ENCODE data around the gene PIM2. TPM values are rescaled to one million over a fixed set of nuclear protein-coding genes. Genes with fewer than 3 reads are reported as not detected.
"Not testable (repeated sequence)": the region's sequence is repeated elsewhere in the genome, so short reads cannot be mapped to it uniquely, and the experiment has no call there.

Gene PIM2
- total and polyA plus RNA-seq, 2 experiments from 2014 or later, result 4.4 to 4.6 TPM

DNA sequence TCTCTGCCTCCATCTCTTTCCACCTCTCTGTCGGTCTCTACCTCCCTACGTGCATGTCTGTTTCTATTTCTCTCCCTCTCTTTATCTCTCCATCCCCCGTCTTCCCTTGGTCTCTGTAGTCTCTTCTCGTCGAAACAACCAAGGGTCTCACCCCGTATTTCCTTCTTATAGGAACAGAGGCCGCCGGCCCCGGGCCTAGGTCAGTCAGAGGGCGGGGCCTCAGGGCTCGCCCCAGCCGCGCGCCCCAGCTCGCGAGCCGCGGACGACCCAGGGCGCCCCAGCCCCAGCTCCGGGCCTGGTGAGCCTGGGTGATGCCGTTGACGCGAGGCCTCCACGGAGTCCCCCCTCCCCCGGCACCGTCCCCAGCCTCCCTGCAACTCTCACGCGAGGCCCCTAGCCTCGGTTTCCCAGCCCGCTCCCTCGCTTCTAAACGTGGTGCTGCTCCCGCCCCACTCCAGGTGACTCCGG lies 27.9 kb downstream of the PIM2 start:
- no peaks in the 10 kb centered on the region for H3K27me3 ChIP-seq (replicated peaks; ENCODE audit: insufficient read depth)
- H4K20me1 ChIP-seq (ENCODE audit: insufficient read depth), result no peaks in the 10 kb centered on the region
- H3K36me3 ChIP-seq (ENCODE audit: low read depth), result no peaks in the 10 kb centered on the region
- H2AFZ ChIP-seq, result peak overlapping the region; percentile 87
- H3K4me2 ChIP-seq (ENCODE audit: unreplicated experiment), result peak overlapping the region; percentile 71
- no peaks in the 10 kb centered on the region for H3K4me1 ChIP-seq (ENCODE audit: insufficient read depth)
- peak; percentile 15 for DNase-seq
- no peaks in the 10 kb centered on the region for H3K9me3 ChIP-seq (ENCODE audit: low read depth)
- peak overlapping the region; percentile 74 for H3K4me3 ChIP-seq
- H3K9ac ChIP-seq, result peak overlapping the region; percentile 65
- H3K79me2 ChIP-seq (ENCODE audit: insufficient read depth), result peaks cover 12% of the 10 kb centered on the region
- no peak for TF ChIP-seq EZH2 (IDR thresholded peaks at IDR 0.05; ENCODE audit: insufficient read depth, poor library complexity, severe bottlenecking)
- no peak for TF ChIP-seq EZH2phosphoT487 (IDR thresholded peaks at IDR 0.05; ENCODE audit: insufficient read depth, low read depth)
- 0 to 1% methylated on average over 9 to 22 of the region's 35 CpGs for WGBS, 2 experiments (ENCODE audit: low coverage in 1 of 2, low lambda C conversion rate in 2 of 2, missing lambda C conversion rate in 2 of 2)
- no peaks in the 10 kb centered on the region for H3K9me2 ChIP-seq (ENCODE audit: insufficient read depth)
- no peaks in the 10 kb centered on the region for H3F3A ChIP-seq (ENCODE audit: insufficient read depth)
- H3K27ac ChIP-seq, result no peak overlapping the region
- in situ Hi-C loops (cut with MboI), result no loop called here

DNA sequence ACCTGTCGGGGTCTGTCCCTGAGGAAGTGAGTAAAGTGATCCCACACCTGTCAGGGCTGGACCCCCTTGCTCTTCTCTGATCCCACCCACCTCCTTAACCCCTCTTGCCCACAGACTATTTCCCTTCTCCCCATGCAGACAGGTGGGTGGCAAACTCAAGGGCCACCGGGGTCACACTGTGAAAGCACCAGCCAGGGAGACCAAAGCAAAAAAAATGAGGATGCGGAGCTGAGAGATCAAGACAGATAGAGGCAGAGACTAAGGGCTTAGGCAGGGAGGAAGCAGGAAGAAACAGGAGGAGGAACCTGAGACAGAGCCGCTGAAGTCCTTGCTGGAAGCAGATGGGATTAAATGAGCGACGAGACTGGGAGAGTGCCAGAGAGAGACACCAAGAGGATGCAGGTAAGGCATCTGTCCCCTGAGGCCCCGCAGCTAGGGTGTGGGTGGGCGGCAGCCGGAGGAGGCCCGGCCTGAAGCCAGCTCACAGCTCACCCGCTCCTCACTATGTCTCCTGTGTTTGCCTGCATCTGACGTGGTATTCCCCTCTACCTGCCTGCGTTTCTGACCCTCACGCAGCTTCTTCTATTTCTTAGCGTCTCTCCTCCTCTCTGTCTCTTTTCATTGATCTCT lies 28.4 kb downstream of the PIM2 start:
- H3K4me1 ChIP-seq (ENCODE audit: insufficient read depth), result no peaks in the 10 kb centered on the region
- H3K9ac ChIP-seq, result no peak overlapping the region; the same call in 1 of the 2 replicates
- H3K27me3 ChIP-seq (replicated peaks; ENCODE audit: insufficient read depth), result no peaks in the 10 kb centered on the region
- no peaks in the 10 kb centered on the region for H3K9me2 ChIP-seq (ENCODE audit: insufficient read depth)
- H3F3A ChIP-seq (ENCODE audit: insufficient read depth), result no peaks in the 10 kb centered on the region
- TF ChIP-seq EZH2 (IDR thresholded peaks at IDR 0.05; ENCODE audit: insufficient read depth, poor library complexity, severe bottlenecking) (no peak), EZH2phosphoT487 (IDR thresholded peaks at IDR 0.05; ENCODE audit: insufficient read depth, low read depth) (no peak)
- no peaks in the 10 kb centered on the region for H3K36me3 ChIP-seq (ENCODE audit: low read depth)
- WGBS, 2 experiments (ENCODE audit: low coverage in 1 of 2, low lambda C conversion rate in 2 of 2, missing lambda C conversion rate in 2 of 2), result 15 to 18% methylated on average over 13 to 15 of the region's 15 CpGs
- H4K20me1 ChIP-seq (ENCODE audit: insufficient read depth), result no peaks in the 10 kb centered on the region
- peak overlapping the region; percentile 74 for H3K4me3 ChIP-seq
- in situ Hi-C loops (cut with MboI), result no loop called here
- no peaks in the 10 kb centered on the region for H3K9me3 ChIP-seq (ENCODE audit: low read depth)
- H3K4me2 ChIP-seq (ENCODE audit: unreplicated experiment), result no peak overlapping the region
- DNase-seq, result peak; percentile 3
- peaks cover 6% of the 10 kb centered on the region; the same call in 1 of the 2 replicates for H3K79me2 ChIP-seq (ENCODE audit: insufficient read depth)
- H2AFZ ChIP-seq, result peak overlapping the region; percentile 87
- H3K27ac ChIP-seq, result no peak overlapping the region

DNA sequence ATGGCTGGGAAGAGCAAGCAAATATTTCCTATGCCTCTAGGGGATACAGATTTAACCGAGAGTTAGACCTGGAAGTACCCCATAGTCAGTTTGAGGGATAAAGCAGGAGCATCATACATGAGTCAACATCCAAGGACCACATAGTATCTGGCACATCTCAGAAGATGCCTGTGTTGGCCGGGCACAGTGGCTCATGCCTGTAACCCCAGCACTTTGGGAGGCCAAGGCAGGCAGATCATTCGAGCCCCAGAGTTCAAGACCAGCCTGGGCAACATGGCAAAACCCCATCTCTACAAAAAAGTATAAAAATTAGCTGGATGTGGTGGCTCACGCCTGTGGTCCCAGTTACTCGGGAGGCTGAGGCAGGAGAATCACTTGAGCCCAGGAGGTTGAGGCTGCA lies 32.2 kb downstream of the PIM2 start:
- H3K9me3 ChIP-seq (ENCODE audit: low read depth); H3K27ac ChIP-seq; H3F3A ChIP-seq (ENCODE audit: insufficient read depth); H3K9me2 ChIP-seq (ENCODE audit: insufficient read depth); H3K27me3 ChIP-seq (replicated peaks; ENCODE audit: insufficient read depth); DNase-seq; H3K36me3 ChIP-seq (ENCODE audit: low read depth); H3K9ac ChIP-seq; H3K4me2 ChIP-seq (ENCODE audit: unreplicated experiment); H3K4me3 ChIP-seq; H2AFZ ChIP-seq; H4K20me1 ChIP-seq (ENCODE audit: insufficient read depth); in situ Hi-C loops (cut with MboI); H3K79me2 ChIP-seq (ENCODE audit: insufficient read depth); H3K4me1 ChIP-seq (ENCODE audit: insufficient read depth): not testable (repeated sequence)
- WGBS, 2 experiments (ENCODE audit: low coverage in 1 of 2, low lambda C conversion rate in 2 of 2, missing lambda C conversion rate in 2 of 2), result 50 to 69% methylated on average over 5 of the region's 5 CpGs

DNA sequence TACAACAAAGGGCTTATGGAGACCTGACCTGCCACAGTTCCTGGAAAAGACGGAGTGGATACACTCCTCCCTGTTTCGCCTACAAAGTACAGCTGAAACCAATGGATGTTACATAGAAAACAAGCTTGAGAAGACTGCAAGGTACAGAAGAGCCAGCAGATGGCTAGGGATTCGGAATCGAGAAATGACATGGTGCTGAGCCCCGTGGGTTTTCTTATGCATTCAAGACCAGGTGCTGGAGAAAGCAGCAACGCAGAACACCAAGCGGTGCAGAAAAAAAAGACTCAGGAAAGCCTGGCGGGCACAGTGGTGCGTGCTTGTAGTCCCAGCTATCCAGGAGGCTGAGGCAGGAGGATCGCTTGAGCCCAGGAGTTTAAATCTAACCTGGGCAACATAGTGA lies 35.1 kb downstream of the PIM2 start:
- Histone ChIP-seq H3K4me3 (no peak overlapping the region), H3K36me3 (ENCODE audit: low read depth) (no peaks in the 10 kb centered on the region), H3K4me2 (ENCODE audit: unreplicated experiment) (no peak overlapping the region), H3K27me3 (replicated peaks; ENCODE audit: insufficient read depth) (no peaks in the 10 kb centered on the region), H3K79me2 (ENCODE audit: insufficient read depth) (no peaks in the 10 kb centered on the region), H4K20me1 (ENCODE audit: insufficient read depth) (no peaks in the 10 kb centered on the region), H2AFZ (no peak overlapping the region), H3K27ac (no peak overlapping the region), H3K9me2 (ENCODE audit: insufficient read depth) (no peaks in the 10 kb centered on the region), H3K4me1 (ENCODE audit: insufficient read depth) (no peaks in the 10 kb centered on the region), H3F3A (ENCODE audit: insufficient read depth) (no peaks in the 10 kb centered on the region), H3K9me3 (ENCODE audit: low read depth) (no peaks in the 10 kb centered on the region), H3K9ac (no peak overlapping the region)
- in situ Hi-C loops (cut with MboI), result no loop called here
- 38 to 42% methylated on average over 9 to 10 of the region's 10 CpGs for whole genome bisulfite sequencing, 2 experiments (ENCODE audit: low coverage in 1 of 2, low lambda C conversion rate in 2 of 2, missing lambda C conversion rate in 2 of 2)
- TF ChIP-seq EZH2phosphoT487 (IDR thresholded peaks at IDR 0.05; ENCODE audit: insufficient read depth, low read depth) (no peak), EZH2 (IDR thresholded peaks at IDR 0.05; ENCODE audit: insufficient read depth, poor library complexity, severe bottlenecking) (no peak)
- DNase-seq, result peak; percentile 6

DNA sequence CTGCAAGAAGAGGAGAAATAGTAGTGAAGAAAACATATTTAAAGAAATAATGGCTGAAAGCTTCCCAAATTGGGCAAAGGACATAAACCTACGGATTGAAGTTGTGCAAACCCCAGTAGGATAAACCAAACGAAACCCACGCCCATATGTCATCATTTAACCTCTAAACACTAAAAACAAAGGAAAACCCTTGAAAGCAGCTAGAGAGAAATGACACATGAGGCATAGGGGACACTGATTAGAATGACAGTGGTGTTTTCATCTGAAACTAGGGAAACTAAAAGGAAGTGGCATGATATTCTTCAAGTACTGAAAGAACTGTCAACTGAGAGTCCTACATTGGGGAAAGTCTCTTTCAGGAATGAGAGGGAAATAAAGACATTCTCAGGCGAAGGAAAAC lies 41.9 kb downstream of the PIM2 start:
- H2AFZ ChIP-seq; H3F3A ChIP-seq (ENCODE audit: insufficient read depth); H4K20me1 ChIP-seq (ENCODE audit: insufficient read depth); DNase-seq; H3K9me3 ChIP-seq (ENCODE audit: low read depth); H3K9me2 ChIP-seq (ENCODE audit: insufficient read depth); H3K27me3 ChIP-seq (replicated peaks; ENCODE audit: insufficient read depth); in situ Hi-C loops (cut with MboI); H3K9ac ChIP-seq; H3K27ac ChIP-seq; H3K4me3 ChIP-seq; H3K79me2 ChIP-seq (ENCODE audit: insufficient read depth); H3K4me2 ChIP-seq (ENCODE audit: unreplicated experiment); H3K4me1 ChIP-seq (ENCODE audit: insufficient read depth); H3K36me3 ChIP-seq (ENCODE audit: low read depth): not testable (repeated sequence)
- WGBS, 2 experiments (ENCODE audit: low coverage in 1 of 2, low lambda C conversion rate in 2 of 2, missing lambda C conversion rate in 2 of 2), result 46 to 60% methylated on average over 3 to 4 of the region's 4 CpGs

DNA sequence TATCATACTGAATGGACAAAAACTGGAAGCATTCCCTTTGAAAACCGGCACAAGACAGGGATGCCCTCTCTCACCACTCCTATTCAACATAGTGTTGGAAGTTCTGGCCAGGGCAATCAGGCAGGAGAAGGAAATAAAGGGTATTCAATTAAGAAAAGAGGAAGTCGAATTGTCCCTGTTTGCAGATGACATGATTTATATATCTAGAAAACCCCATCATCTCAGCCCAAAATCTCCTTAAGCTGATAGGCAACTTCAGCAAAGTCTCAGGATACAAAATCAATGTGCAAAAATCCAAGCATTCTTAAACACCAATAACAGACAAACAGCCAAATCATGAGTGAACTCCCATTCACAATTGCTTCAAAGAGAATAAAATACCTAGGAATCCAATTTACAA lies 46.8 kb downstream of the PIM2 start:
- H3F3A ChIP-seq (ENCODE audit: insufficient read depth); H3K79me2 ChIP-seq (ENCODE audit: insufficient read depth); H3K4me3 ChIP-seq; H3K9ac ChIP-seq; H3K9me3 ChIP-seq (ENCODE audit: low read depth); H3K9me2 ChIP-seq (ENCODE audit: insufficient read depth); H3K36me3 ChIP-seq (ENCODE audit: low read depth); H3K27me3 ChIP-seq (replicated peaks; ENCODE audit: insufficient read depth); in situ Hi-C loops (cut with MboI); H3K27ac ChIP-seq; DNase-seq; H4K20me1 ChIP-seq (ENCODE audit: insufficient read depth); H2AFZ ChIP-seq; H3K4me2 ChIP-seq (ENCODE audit: unreplicated experiment); H3K4me1 ChIP-seq (ENCODE audit: insufficient read depth): not testable (repeated sequence)
- WGBS, 2 experiments (ENCODE audit: low coverage in 1 of 2, low lambda C conversion rate in 2 of 2, missing lambda C conversion rate in 2 of 2), result 0 to 43% methylated on average over 1 to 2 of the region's 2 CpGs

Measured in GM23248 (cell line).